ENCODE results near the gene FGFRL1. TPM values are rescaled to one million over a fixed set of nuclear protein-coding genes. Genes with fewer than 3 reads are reported as not detected.

Gene FGFRL1
- total and polyA plus RNA-seq, 4 donors, result 13.4 to 31.1 (median 15.2) TPM

DNA sequence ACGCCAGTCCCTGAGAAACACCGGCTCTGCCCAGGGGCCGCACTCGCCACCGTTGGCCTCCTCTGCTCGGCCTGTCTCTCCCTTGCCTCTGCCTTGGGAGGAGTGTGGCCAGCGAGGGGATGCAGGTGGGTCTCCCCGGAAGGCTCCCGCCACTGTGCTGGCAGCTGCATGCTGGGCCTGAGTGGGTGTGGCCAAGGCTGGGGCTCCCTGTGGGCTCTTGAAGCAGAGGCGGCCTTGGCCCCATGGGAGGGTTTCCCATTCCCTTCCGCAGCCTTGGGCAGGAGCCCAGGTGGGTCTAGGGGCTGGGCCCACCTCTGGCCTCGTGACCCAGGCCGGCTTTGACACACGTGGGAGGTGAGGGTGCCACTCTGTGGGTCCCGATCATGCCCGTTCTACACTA, 19.1 kb downstream of the FGFRL1 start:
- WGBS, 2 donors, result 66 to 82% methylated on average over 14 to 16 of the region's 16 CpGs
- Histone ChIP-seq H3K4me1 (ENCODE audit: control insufficient read depth in 5 of 5, insufficient read depth in 5 of 5, low read length in 5 of 5) (peaks cover 0 to 38% (median 3%) of the 10 kb centered on the region in 5 donors), H3K9me3 (ENCODE audit: control insufficient read depth in 4 of 4, insufficient read depth in 3 of 4, low read length in 3 of 4) (peaks cover 0 to under 1% (median 0%) of the 10 kb centered on the region in 4 donors), H3K4me3 (no peak overlapping the region), H3K36me3 (ENCODE audit: control insufficient read depth in 4 of 4, insufficient read depth in 4 of 4, low read length in 4 of 4) (peaks cover 0 to 6% (median 4%) of the 10 kb centered on the region in 4 donors), H3K27ac (ENCODE audit: low read depth in 1 of 2, low read length in 1 of 2) (no peak overlapping the region), H3K9ac (ENCODE audit: insufficient read depth in 1 of 2, low read length in 2 of 2) (no peak overlapping the region), H3K27me3 (ENCODE audit: control insufficient read depth in 3 of 3, insufficient read depth in 3 of 3, low read length in 2 of 3) (no peaks in the 10 kb centered on the region)
- ATAC-seq (ENCODE audit: insufficient read depth, low FRiP score), result no peak
- peak in 1 of 3 donors; percentile 18 for DNase-seq
- TF ChIP-seq, protein P1, sequence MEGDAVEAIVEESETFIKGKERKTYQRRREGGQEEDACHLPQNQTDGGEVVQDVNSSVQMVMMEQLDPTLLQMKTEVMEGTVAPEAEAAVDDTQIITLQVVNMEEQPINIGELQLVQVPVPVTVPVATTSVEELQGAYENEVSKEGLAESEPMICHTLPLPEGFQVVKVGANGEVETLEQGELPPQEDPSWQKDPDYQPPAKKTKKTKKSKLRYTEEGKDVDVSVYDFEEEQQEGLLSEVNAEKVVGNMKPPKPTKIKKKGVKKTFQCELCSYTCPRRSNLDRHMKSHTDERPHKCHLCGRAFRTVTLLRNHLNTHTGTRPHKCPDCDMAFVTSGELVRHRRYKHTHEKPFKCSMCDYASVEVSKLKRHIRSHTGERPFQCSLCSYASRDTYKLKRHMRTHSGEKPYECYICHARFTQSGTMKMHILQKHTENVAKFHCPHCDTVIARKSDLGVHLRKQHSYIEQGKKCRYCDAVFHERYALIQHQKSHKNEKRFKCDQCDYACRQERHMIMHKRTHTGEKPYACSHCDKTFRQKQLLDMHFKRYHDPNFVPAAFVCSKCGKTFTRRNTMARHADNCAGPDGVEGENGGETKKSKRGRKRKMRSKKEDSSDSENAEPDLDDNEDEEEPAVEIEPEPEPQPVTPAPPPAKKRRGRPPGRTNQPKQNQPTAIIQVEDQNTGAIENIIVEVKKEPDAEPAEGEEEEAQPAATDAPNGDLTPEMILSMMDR (IDR thresholded peaks at IDR 0.05; ENCODE audit: control extremely low read depth, extremely low read depth), result no peak

DNA sequence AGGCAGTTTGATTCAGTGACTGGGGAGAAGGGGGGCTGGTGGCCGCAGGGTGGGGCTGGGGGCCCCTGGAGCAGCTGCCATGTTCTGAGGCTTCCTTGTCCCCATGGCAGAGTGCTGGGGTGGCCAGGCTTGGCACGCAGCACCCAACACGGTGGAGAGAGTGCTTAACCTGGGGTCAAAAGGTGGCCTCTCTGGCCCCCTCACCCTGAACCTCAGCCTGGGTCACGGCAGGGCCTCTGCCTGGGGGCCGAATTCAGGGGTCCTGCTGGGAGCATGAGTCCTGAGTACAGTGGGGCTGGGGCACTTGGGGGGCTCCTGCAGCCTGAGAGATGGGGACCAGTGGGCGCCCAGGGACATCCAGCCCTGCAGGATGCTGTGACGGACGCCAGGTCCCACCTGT, 19.9 kb downstream of the FGFRL1 start:
- Histone ChIP-seq H3K9ac (ENCODE audit: insufficient read depth in 1 of 2, low read length in 2 of 2) (no peak overlapping the region), H3K9me3 (ENCODE audit: control insufficient read depth in 4 of 4, insufficient read depth in 3 of 4, low read length in 3 of 4) (no peaks in the 10 kb centered on the region), H3K4me1 (ENCODE audit: control insufficient read depth in 5 of 5, insufficient read depth in 5 of 5, low read length in 5 of 5) (peaks cover 0 to 44% (median 3%) of the 10 kb centered on the region in 5 donors), H3K27me3 (ENCODE audit: control insufficient read depth in 3 of 3, insufficient read depth in 3 of 3, low read length in 2 of 3) (no peaks in the 10 kb centered on the region), H3K27ac (ENCODE audit: low read depth in 1 of 2, low read length in 1 of 2) (no peak overlapping the region), H3K36me3 (ENCODE audit: control insufficient read depth in 4 of 4, insufficient read depth in 4 of 4, low read length in 4 of 4) (no peaks in the 10 kb centered on the region), H3K4me3 (no peak overlapping the region)
- ATAC-seq (ENCODE audit: insufficient read depth, low FRiP score) (no peak), DNase-seq (no peak)
- 81 to 88% methylated on average over 6 to 8 of the region's 8 CpGs for WGBS, 2 donors
- TF ChIP-seq, protein P1 (IDR thresholded peaks at IDR 0.05; ENCODE audit: control extremely low read depth, extremely low read depth), result no peak

DNA sequence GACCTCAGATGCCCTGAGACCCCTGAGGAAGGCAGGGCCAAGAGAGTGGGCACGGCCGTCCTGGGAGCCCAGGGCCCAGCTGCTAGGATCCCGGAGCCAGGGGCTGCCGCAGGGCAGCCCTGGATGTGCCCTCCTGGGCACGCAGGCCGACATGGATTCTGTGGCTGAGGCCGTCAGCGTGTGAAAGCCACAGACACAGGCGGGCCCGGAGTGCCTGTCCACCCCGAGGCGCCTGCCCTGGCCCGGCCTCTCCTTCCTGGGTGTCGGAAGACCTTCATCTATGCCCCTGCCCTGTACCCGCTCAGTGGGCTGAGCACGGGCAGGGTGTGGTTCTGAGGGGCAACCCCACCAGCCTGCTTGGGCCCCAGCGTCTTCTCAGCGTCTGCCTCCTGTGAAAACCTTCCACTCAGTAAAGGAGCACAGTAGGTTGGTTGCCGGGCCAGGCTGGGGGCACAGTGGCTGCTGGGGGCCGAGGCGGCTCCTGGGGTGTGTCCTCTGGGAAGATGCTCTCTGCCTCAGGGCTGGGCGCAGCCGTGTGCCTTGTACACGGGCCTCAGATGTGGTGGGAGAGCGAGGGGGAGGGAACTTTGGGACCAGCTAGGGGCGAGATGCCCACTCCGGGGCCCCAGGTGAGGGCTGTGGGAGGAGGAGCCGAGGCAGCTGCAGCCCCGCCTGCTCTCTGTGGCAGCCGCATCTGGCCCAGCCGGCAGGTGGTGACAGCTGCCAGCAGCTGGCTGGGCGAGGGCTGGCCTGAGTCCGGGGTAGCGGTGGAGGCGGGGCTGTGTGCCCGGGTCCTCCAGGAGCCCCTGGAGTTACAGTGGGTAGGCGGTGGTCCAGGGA, 20.8 kb downstream of the FGFRL1 start:
- Histone ChIP-seq H3K27me3 (ENCODE audit: control insufficient read depth in 3 of 3, insufficient read depth in 3 of 3, low read length in 2 of 3) (no peaks in the 10 kb centered on the region), H3K27ac (ENCODE audit: low read depth in 1 of 2, low read length in 1 of 2) (no peak overlapping the region), H3K36me3 (ENCODE audit: control insufficient read depth in 4 of 4, insufficient read depth in 4 of 4, low read length in 4 of 4) (no peaks in the 10 kb centered on the region), H3K4me1 (ENCODE audit: control insufficient read depth in 5 of 5, insufficient read depth in 5 of 5, low read length in 5 of 5) (peaks cover 0 to 51% (median 3%) of the 10 kb centered on the region in 5 donors), H3K4me3 (no peak overlapping the region), H3K9ac (ENCODE audit: insufficient read depth in 1 of 2, low read length in 2 of 2) (no peak overlapping the region), H3K9me3 (ENCODE audit: control insufficient read depth in 4 of 4, insufficient read depth in 3 of 4, low read length in 3 of 4) (no peaks in the 10 kb centered on the region)
- DNase-seq, result peak in 1 of 3 donors; percentile 43
- TF ChIP-seq, protein P1 (IDR thresholded peaks at IDR 0.05; ENCODE audit: control extremely low read depth, extremely low read depth), result no peak
- ATAC-seq (ENCODE audit: insufficient read depth, low FRiP score), result no peak
- WGBS, 2 donors, result 64 to 69% methylated on average over 33 to 37 of the region's 37 CpGs
